Kidney epithelial cell (primary cell): ENCODE data around the gene CACNA2D1. TPM values are rescaled to one million over a fixed set of nuclear protein-coding genes. Genes with fewer than 3 reads are reported as not detected.

Experiments
- DNase-seq: peaks from one replicate; pipeline ENCODE4 v3.0.0-alpha.2; 2010; ENCODE audit warnings: low read depth
- H3K27me3 ChIP-seq: 2 replicates; pipeline ENCODE4 v1.6.0; 2011; ENCODE audit warnings: low read length; ENCODE audit not compliant: control insufficient read depth, insufficient read depth
- H3K36me3 ChIP-seq: 2 replicates; pipeline ENCODE4 v1.5.1; 2011; ENCODE audit warnings: low read length; ENCODE audit not compliant: control insufficient read depth, insufficient read depth
- H3K4me3 ChIP-seq: 2 replicates; pipeline ENCODE4 v1.5.1; 2011; ENCODE audit warnings: low read depth, mild to moderate bottlenecking, control low read depth, low read length
- CTCF ChIP-seq: IDR thresholded peaks from 2 replicates; pipeline ENCODE4 v1.5.1; 2011; ENCODE audit warnings: mild to moderate bottlenecking, moderate library complexity, low read length, control low read depth, inconsistent platforms; ENCODE audit not compliant: insufficient read depth, poor library complexity, severe bottlenecking
- total RNA-seq: library from RNA; depleted of rRNA; stranded (reverse); fragments of >200 nt; gene quantifications from 2 replicates; pipeline ENCODE4 v1.2.3, GENCODE V29; 2015

CACNA2D1 gene
- total RNA-seq, 1 donor from 2014 or later: 5.9 TPM

GRCh38 chr7:82396343-82396742, 47.2 kb downstream of the CACNA2D1 start:
- Histone ChIP-seq H3K36me3 (no peaks in the 10 kb centered on the region), H3K27me3 (no peaks in the 10 kb centered on the region), H3K4me3 (no peak overlapping the region)
- no peak for TF ChIP-seq CTCF
- DNase-seq: no peak

- Histone ChIP-seq H3K27me3 (no peaks in the 10 kb centered on the region), H3K36me3 (no peaks in the 10 kb centered on the region), H3K4me3 (no peak overlapping the region)
- no peak for DNase-seq
- no peak for TF ChIP-seq CTCF
Observed at GRCh38 chr7:82395147-82395546, 48.4 kb downstream of the CACNA2D1 start.

- Histone ChIP-seq H3K36me3 (no peaks in the 10 kb centered on the region), H3K27me3 (no peaks in the 10 kb centered on the region), H3K4me3 (no peak overlapping the region)
- no peak for TF ChIP-seq CTCF
- no peak for DNase-seq
Observed at GRCh38 chr7:82393840-82394220, 49.7 kb downstream of the CACNA2D1 start.

- Histone ChIP-seq H3K4me3 (no peak overlapping the region), H3K27me3 (no peaks in the 10 kb centered on the region), H3K36me3 (no peaks in the 10 kb centered on the region)
- DNase-seq: no peak
- TF ChIP-seq CTCF: no peak
Observed at GRCh38 chr7:82393076-82393839, 50.3 kb downstream of the CACNA2D1 start.

GRCh38 chr7:82390936-82391335, 52.6 kb downstream of the CACNA2D1 start:
- H3K4me3 ChIP-seq: no peak overlapping the region
- H3K27me3 ChIP-seq: no peaks in the 10 kb centered on the region
- no peak for TF ChIP-seq CTCF
- no peaks in the 10 kb centered on the region for H3K36me3 ChIP-seq
- DNase-seq: no peak

GRCh38 chr7:82389876-82390275, 53.7 kb downstream of the CACNA2D1 start:
- Histone ChIP-seq H3K27me3 (no peaks in the 10 kb centered on the region), H3K4me3 (no peak overlapping the region), H3K36me3 (no peaks in the 10 kb centered on the region)
- DNase-seq: no peak
- no peak for TF ChIP-seq CTCF
